BE2C (cell line): ENCODE results near the gene CSNK2A3. TPM values are rescaled to one million over a fixed set of nuclear protein-coding genes. Genes with fewer than 3 reads are reported as not detected.
"Not testable (repeated sequence)": the region's sequence is repeated elsewhere in the genome, so short reads cannot be mapped to it uniquely, and the experiment has no call there.

ENCODE experiments used
- DNase-seq: peaks from one replicate; pipeline ENCODE4 v3.0.0-alpha.2; 2020
- H3K27me3 ChIP-seq: fragments of 250-450 bp; sonication (Bioruptor Pico); 2 replicates; pipeline ENCODE4 v1.5.1; 2020; ENCODE audit warnings: mild to moderate bottlenecking
- H3K36me3 ChIP-seq: fragments of 250-450 bp; sonication (Bioruptor Pico); 2 replicates; pipeline ENCODE4 v1.5.1; 2020; ENCODE audit warnings: mild to moderate bottlenecking
- H3K4me1 ChIP-seq: fragments of 250-450 bp; sonication (Bioruptor Pico); 2 replicates; pipeline ENCODE4 v1.5.1; 2020
- H3K4me3 ChIP-seq: 2 replicates; pipeline ENCODE4 v1.5.1; 2011; ENCODE audit warnings: low read depth, low read length
- H3K9me3 ChIP-seq: fragments of 250-450 bp; sonication (Bioruptor Pico); 2 replicates; pipeline ENCODE4 v1.5.1; 2020
- polyA plus RNA-seq: library from polyadenylated mRNA; unstranded; fragments of >200 nt; gene quantifications from one replicate; pipeline ENCODE4 v1.2.1, GENCODE V29; 2012; ENCODE audit warnings: low read depth, missing spikeins; ENCODE audit not compliant: insufficient read length, insufficient read depth
- TF ChIP-seq, protein P1 (sequence below): IDR thresholded peaks from 2 replicates; pipeline ENCODE4 v1.5.1; 2012; ENCODE audit warnings: mild to moderate bottlenecking, low read depth, low read length

CSNK2A3 gene
- 2.4 TPM for polyA plus RNA-seq

DNA sequence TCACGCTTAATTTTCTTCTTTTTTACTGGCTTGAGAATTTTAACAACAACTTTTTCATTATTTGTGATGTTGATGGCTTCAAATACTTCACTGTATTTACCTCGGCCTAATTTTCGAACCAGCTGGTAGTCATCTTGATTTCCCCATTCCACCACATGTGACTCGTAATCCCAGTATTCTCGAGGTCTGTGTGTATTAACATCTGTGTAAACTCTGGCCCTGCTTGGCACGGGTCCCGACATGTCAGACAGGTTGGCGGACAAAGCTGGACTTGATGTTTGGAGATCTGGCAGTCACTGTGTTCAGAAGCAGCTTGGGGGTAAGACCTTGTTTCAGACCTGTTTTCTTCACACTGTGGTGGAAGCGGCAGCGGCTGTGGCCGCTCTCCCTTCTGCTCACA, at the start of gene CSNK2A3:
Gene CSNK2A3, minus strand, starts transcription at position 373 of the 400 bp plus-strand sequence. Its CDS starts 131 bp downstream, at position 242.
- H3K4me1 ChIP-seq, H3K27me3 ChIP-seq, H3K4me3 ChIP-seq, H3K9me3 ChIP-seq, H3K36me3 ChIP-seq, DNase-seq: not testable (repeated sequence)

- no peak for DNase-seq
- no peaks in the 10 kb centered on the region for H3K36me3 ChIP-seq
- H3K4me3 ChIP-seq = no peak overlapping the region
- H3K4me1 ChIP-seq = peaks cover 5% of the 10 kb centered on the region
- no peaks in the 10 kb centered on the region for H3K9me3 ChIP-seq
- TF ChIP-seq, protein P1, sequence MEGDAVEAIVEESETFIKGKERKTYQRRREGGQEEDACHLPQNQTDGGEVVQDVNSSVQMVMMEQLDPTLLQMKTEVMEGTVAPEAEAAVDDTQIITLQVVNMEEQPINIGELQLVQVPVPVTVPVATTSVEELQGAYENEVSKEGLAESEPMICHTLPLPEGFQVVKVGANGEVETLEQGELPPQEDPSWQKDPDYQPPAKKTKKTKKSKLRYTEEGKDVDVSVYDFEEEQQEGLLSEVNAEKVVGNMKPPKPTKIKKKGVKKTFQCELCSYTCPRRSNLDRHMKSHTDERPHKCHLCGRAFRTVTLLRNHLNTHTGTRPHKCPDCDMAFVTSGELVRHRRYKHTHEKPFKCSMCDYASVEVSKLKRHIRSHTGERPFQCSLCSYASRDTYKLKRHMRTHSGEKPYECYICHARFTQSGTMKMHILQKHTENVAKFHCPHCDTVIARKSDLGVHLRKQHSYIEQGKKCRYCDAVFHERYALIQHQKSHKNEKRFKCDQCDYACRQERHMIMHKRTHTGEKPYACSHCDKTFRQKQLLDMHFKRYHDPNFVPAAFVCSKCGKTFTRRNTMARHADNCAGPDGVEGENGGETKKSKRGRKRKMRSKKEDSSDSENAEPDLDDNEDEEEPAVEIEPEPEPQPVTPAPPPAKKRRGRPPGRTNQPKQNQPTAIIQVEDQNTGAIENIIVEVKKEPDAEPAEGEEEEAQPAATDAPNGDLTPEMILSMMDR = no peak
- no peaks in the 10 kb centered on the region for H3K27me3 ChIP-seq
Measured at GRCh38 chr11:11401960-11402535, 49.0 kb upstream of the CSNK2A3 start.

DNA sequence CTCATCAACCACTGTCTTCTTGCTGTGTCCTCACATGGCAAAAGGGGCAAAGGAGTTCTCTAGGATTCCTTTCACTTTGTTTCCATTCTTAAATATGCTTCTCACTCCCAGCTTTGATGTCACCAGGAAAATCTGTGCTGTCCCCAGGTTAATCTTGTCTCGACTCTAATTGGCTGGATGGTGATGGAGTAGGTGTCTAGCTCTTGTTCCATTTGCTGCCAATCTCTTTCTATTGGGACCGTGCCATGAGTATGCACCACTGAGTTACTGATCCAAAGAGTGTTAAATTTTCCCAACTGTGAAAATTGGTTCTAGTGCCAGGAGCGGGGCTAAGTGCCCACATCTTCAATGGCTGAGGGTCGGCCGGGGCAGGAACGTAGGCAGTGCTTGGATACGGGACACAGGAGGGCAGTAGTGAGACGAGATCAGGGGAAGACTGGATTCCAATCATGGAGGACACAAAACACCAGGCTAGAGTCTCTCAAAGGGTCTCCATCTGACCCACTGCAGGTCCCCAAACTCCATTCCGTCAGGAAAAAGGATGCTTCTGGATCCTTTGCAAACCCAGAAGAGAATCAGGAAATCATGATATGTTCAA, 47.7 kb upstream of the CSNK2A3 start:
- Histone ChIP-seq H3K36me3 (no peaks in the 10 kb centered on the region), H3K4me1 (no peaks in the 10 kb centered on the region), H3K27me3 (no peaks in the 10 kb centered on the region), H3K9me3 (no peaks in the 10 kb centered on the region), H3K4me3 (no peak overlapping the region)
- peak; percentile 51 for DNase-seq
- TF ChIP-seq, protein P1 = peak; percentile 55

GRCh38 chr11:11400121-11400520, 47.1 kb upstream of the CSNK2A3 start:
- TF ChIP-seq, protein P1 = no peak
- Histone ChIP-seq H3K36me3 (no peaks in the 10 kb centered on the region), H3K9me3 (no peaks in the 10 kb centered on the region), H3K27me3 (no peaks in the 10 kb centered on the region), H3K4me3 (no peak overlapping the region), H3K4me1 (no peaks in the 10 kb centered on the region)
- no peak for DNase-seq

- no peak for DNase-seq
- no peaks in the 10 kb centered on the region for H3K27me3 ChIP-seq
- H3K4me1 ChIP-seq = no peaks in the 10 kb centered on the region
- no peaks in the 10 kb centered on the region for H3K9me3 ChIP-seq
- no peak overlapping the region for H3K4me3 ChIP-seq
- TF ChIP-seq, protein P1 = no peak
- no peaks in the 10 kb centered on the region for H3K36me3 ChIP-seq
Measured at GRCh38 chr11:11397781-11398180, 44.7 kb upstream of the CSNK2A3 start.

DNA sequence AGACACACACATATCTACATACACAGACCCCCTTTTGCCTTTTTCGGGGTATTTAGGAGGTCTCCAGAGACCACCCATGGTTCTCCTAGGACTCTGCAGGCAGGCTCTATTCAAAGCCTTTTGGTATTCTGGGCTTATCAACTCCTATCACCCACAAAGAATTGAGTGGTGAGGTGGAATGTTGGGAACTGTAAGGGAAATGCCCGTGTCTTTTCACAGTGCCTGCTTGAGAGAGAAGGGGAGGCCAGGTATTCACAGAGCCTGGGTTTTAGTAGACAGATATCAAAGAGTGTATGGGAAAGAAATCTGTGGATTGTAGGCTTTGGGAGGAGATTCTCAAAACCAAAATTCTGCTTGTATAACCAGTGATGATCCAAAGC, 44.0 kb upstream of the CSNK2A3 start:
- H3K4me3 ChIP-seq = no peak overlapping the region
- no peaks in the 10 kb centered on the region for H3K27me3 ChIP-seq
- no peaks in the 10 kb centered on the region for H3K36me3 ChIP-seq
- DNase-seq = no peak
- H3K4me1 ChIP-seq = no peaks in the 10 kb centered on the region
- TF ChIP-seq, protein P1 = no peak
- no peaks in the 10 kb centered on the region for H3K9me3 ChIP-seq
